Common myeloid progenitor, CD34-positive (primary cell): Measurements from ENCODE around the gene RBM47.
A peak's percentile ranks its signal among the peaks of the same experiment; 100 is the strongest.

ENCODE experiments used
- CTCF ChIA-PET: fragments of 350-600 bp; sonication (Branson Sonifier 250); formaldehyde crosslinking; loops from one replicate; lab custom pipeline; 2021; ENCODE audit warnings: antibody characterized with exemption; lab: Charles Lee
- POLR2A ChIA-PET: fragments of 350-600 bp; sonication (Branson Sonifier 250); formaldehyde crosslinking; loops from one replicate; lab custom pipeline; 2021; ENCODE audit warnings: antibody characterized with exemption; lab: Charles Lee
- DNase-seq, 3 donors: peaks; one replicate each; pipeline versions ENCODE4 v3.0.0 to v3.0.0-alpha.2; 2013
- H3K27ac ChIP-seq, 2 experiments: 1 replicate in 1 of 2; 2 replicates in 1 of 2; pipeline ENCODE4 v1.7.0; 2013; ENCODE audit warnings: inconsistent platforms in 2 of 2, low read length in 2 of 2, mild to moderate bottlenecking in 2 of 2, low read depth in 1 of 2, moderate library complexity in 1 of 2; ENCODE audit not compliant: severe bottlenecking in 2 of 2, insufficient read depth in 1 of 2, poor library complexity in 1 of 2
- H3K27me3 ChIP-seq, 5 experiments: replicated peaks in 2 of 5; 1 replicate in 3 of 5; 2 replicates in 2 of 5; pipeline versions ENCODE4 v1.6.1 to v1.7.0; 2013; ENCODE audit warnings: low read length in 4 of 5, mild to moderate bottlenecking in 2 of 5, moderate library complexity in 2 of 5, inconsistent platforms in 1 of 5; ENCODE audit not compliant: insufficient read depth in 5 of 5, control insufficient read depth in 4 of 5
- H3K36me3 ChIP-seq, 4 experiments: 1 replicate in 2 of 4; 2 replicates in 2 of 4; pipeline versions ENCODE4 v1.6.1 to v1.7.0; 2013; ENCODE audit warnings: low read length in 3 of 4, control low read depth in 1 of 4, mild to moderate bottlenecking in 1 of 4; ENCODE audit not compliant: control insufficient read depth in 4 of 4, insufficient read depth in 4 of 4
- H3K4me1 ChIP-seq, 4 experiments: 1 replicate in 3 of 4; 2 replicates in 1 of 4; pipeline versions ENCODE4 v1.6.1 to v1.7.1; 2013; ENCODE audit warnings: low read length in 3 of 4, mild to moderate bottlenecking in 3 of 4, control low read depth in 1 of 4, inconsistent platforms in 1 of 4, moderate library complexity in 1 of 4; ENCODE audit not compliant: control insufficient read depth in 4 of 4, insufficient read depth in 4 of 4; ENCODE audit errors: control extremely low read depth in 1 of 4
- H3K4me3 ChIP-seq, 7 experiments: 1 replicate in 4 of 7; 2 replicates in 3 of 7; pipeline versions ENCODE4 v1.5.1 to v1.7.0; 2013; ENCODE audit warnings: mild to moderate bottlenecking in 7 of 7, low read length in 6 of 7, moderate library complexity in 6 of 7, inconsistent platforms in 2 of 7, low read depth in 2 of 7, control low read depth in 1 of 7; ENCODE audit not compliant: insufficient read depth in 4 of 7, control insufficient read depth in 1 of 7; ENCODE audit errors: extremely low read depth in 1 of 7
- H3K9me3 ChIP-seq, 5 experiments: 1 replicate in 4 of 5; 2 replicates in 1 of 5; pipeline versions ENCODE4 v1.6.1 to v1.7.1; 2013; ENCODE audit warnings: low read length in 4 of 5, mild to moderate bottlenecking in 2 of 5, inconsistent platforms in 1 of 5, low read depth in 1 of 5, moderate library complexity in 1 of 5; ENCODE audit not compliant: control insufficient read depth in 4 of 5, insufficient read depth in 2 of 5; ENCODE audit errors: control extremely low read depth in 1 of 5
- WGBS: methylation state at CpG from one replicate; pipeline ENCODE4 v1.1.5; 2013; ENCODE audit not compliant: insufficient coverage; 5-methylcytosine and 5-hydroxymethylcytosine counted together

The RBM47 gene

DNA sequence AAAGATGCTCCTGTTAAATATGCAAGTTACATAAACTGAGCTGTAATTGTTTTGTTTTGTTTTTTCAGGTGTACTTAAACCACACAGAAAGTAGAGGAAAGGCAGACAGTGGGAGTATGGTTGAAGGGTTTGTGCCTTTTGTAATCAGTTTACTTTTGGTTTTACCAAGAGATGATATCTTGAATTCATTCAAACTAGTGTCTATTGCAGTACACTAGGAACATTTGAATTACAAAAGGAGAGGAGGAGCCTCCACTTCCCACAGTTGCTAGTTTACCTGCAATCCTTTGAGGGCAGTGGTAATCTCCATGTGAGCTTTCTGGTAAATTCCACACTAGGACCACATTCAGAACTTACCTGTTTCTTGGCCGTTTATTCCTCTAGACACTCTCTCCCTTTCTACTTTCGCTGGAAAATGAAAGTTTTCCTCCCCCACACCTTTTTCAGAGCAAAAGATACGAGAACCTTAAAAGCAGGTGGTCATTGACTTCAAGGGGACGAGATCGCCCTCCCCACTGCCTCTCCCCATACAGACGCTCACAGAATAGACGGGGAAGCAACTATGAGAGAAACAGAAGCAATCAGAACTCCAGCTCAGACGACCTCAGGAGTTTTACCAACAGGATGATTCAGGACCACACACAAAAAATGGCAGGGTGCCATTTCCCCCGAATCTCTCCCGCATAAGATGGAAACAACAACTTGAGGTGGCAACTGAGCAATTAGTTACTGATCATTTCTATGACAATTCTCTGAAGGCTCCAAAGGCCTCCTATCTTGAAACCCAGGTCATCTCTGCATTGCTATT is 3.3 kb downstream of the RBM47 start:
- POLR2A ChIA-PET, result no interaction called here
- CTCF ChIA-PET, result interaction anchor here (1.0 to 1.3 kb wide), 2 partner anchors 36 to 53 kb away, joined by 3 read pairs; no protein-coding TSS in a partner anchor
- no peak for DNase-seq

DNA sequence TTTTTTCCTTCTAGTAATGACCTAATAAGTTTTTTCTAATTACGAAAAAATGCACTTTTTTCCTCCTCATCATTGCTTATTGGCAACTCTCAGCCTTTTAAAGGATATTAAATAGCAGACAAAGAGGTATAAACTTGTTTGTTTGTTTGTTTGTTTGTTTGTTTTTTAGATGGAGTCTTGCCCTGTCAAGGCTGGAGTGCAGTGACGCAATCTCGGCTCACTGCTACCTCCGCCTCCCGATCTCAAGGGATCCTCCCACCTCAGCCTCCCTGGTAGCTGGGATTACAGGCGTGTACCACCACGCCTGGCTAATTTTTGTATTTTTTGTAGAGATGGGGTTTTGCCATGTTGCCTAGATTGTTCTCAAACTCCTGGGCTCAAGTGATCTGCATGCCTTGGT is 6.0 kb downstream of the RBM47 start:
- no peaks in the 10 kb centered on the region for H3K36me3 ChIP-seq
- H3K4me1 ChIP-seq, result peaks cover 0 to 39% (median 10%) of the 10 kb centered on the region in 4 experiments
- no peak overlapping the region for H3K27ac ChIP-seq
- no CpG with 5 or more reads among the region's 7 CpGs for WGBS
- H3K27me3 ChIP-seq, result peaks cover 0 to 23% (median 7%) of the 10 kb centered on the region in 5 experiments
- no peaks in the 10 kb centered on the region for H3K9me3 ChIP-seq
- ChIA-PET POLR2A (no interaction called here), CTCF (no interaction called here)
- no peak overlapping the region for H3K4me3 ChIP-seq
- no peak for DNase-seq

More for the DNA sequence above, 3.3 kb downstream of the RBM47 start:
- Histone ChIP-seq H3K9me3 (no peaks in the 10 kb centered on the region), H3K4me3 (no peak overlapping the region), H3K27me3 (peaks cover 0 to 31% (median 7%) of the 10 kb centered on the region in 5 experiments), H3K36me3 (no peaks in the 10 kb centered on the region), H3K4me1 (peaks cover 6 to 48% (median 25%) of the 10 kb centered on the region in 4 experiments), H3K27ac (no peak overlapping the region)
- WGBS, result 90% methylated on average over 9 of the region's 10 CpGs

DNA sequence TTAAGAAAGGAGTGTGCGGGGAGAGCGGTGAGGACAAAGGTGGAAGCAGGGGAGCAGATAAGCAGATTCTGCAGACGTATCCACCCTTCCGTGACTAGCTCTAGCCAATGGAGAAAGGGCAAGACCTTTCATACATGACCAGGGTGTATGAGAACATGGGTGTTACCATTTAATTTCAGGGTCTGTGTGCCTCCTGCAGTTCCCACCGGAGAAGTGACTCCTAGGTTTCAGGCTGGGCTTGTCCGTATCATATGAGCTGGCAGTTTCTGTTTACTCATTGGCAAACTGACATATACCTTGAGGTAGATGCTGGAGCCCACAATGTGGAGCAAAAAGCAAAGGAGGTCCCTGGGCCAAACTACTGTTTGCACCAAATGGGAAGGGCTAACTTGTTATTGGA is 6.8 kb downstream of the RBM47 start:
- no peak overlapping the region for H3K4me3 ChIP-seq
- H3K36me3 ChIP-seq, result no peaks in the 10 kb centered on the region
- H3K4me1 ChIP-seq, result peaks cover 0 to 39% (median 10%) of the 10 kb centered on the region in 4 experiments
- CTCF ChIA-PET, result no interaction called here
- H3K27ac ChIP-seq, result no peak overlapping the region
- DNase-seq, result no peak
- POLR2A ChIA-PET, result no interaction called here
- WGBS, result 97% methylated on average over 5 of the region's 6 CpGs
- peaks cover 0 to 17% (median 3%) of the 10 kb centered on the region in 5 experiments for H3K27me3 ChIP-seq
- H3K9me3 ChIP-seq, result no peaks in the 10 kb centered on the region

DNA sequence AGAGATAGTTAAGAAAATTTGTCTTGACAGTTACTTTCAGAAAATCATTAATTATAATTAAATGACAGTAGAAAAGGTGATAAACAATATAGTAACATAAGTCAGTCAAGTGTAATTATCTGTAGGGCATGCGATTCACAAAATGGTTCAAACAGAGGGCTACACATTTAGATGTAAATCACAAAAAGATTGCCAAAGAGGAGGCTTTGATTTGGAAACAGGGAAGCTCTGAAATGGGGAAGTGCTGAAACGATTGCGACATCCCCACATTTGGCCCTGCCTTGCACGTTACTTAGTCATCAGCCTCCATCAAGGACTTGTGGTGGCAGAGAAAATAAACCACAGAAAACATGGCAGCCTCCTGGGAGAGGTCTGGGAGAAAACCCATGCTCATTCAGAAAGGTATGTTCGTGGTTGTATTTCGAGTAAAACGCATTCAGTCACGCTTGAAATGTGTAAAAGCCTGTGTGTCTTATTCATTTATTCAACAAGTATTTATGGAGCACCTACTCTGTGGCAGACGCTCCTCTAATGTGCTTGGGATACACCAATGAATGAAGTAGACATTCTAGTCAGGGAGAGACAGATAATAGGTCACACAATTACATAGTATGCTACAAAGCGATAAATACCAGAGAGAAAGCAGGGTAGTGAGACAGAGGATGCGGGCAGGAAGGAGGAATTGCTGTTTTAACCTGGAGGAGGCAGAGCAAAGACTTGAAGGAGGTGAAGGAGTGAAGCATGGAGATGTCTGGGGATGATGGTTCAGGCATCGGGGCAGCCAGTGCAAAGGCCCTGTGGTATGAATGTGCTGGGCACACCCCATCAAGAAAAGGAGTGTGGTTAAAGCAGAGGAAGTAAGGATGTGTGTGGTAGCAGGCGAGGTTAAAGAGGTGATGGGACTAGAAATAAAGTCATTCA is 7.8 kb downstream of the RBM47 start:
- H3K27ac ChIP-seq, result no peak overlapping the region
- H3K4me3 ChIP-seq, result peak overlapping the region in 1 of 7 experiments; percentile 24
- ChIA-PET CTCF (interaction anchor here (1.1 to 1.5 kb wide), 3 partner anchors 9 to 296 kb away, joined by 3 to 4 read pairs (median 3); no protein-coding TSS in a partner anchor), POLR2A (no interaction called here)
- H3K27me3 ChIP-seq, result peaks cover 0 to 9% (median 1%) of the 10 kb centered on the region in 5 experiments
- WGBS, result 60% methylated on average over 7 of the region's 13 CpGs
- peaks cover 0 to 39% (median 10%) of the 10 kb centered on the region in 4 experiments for H3K4me1 ChIP-seq
- no peaks in the 10 kb centered on the region for H3K36me3 ChIP-seq
- H3K9me3 ChIP-seq, result no peaks in the 10 kb centered on the region
- DNase-seq, result peak; percentile 96 to 99 (median 99)

DNA sequence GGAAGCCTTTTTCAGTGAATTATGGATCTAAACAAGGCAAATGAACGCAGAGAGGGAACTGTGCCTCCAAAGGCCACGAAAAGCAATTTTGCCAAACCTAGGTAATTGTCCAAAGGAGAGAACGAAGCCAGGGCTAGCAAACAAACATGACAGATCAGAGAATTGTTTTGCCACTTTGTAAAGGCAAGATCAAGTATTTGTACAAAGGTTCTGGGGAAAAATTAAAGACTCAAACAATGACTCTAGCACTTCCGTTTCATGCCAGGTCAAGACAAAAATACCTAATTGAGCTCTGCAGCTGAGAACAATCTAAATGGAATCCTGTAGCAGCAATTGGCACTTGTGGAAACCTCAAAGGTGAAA is 8.5 kb downstream of the RBM47 start:
- Histone ChIP-seq H3K36me3 (no peaks in the 10 kb centered on the region), H3K4me3 (peak overlapping the region in 1 of 7 experiments; percentile 10), H3K27me3 (peaks cover 0 to 5% (median 0%) of the 10 kb centered on the region in 5 experiments), H3K4me1 (peaks cover 0 to 36% (median 10%) of the 10 kb centered on the region in 4 experiments), H3K9me3 (no peaks in the 10 kb centered on the region), H3K27ac (no peak overlapping the region)
- DNase-seq, result no peak
- POLR2A ChIA-PET, result no interaction called here
- CTCF ChIA-PET, result interaction anchor here (1.1 to 1.5 kb wide), 3 partner anchors 9 to 296 kb away, joined by 3 to 4 read pairs (median 3); no protein-coding TSS in a partner anchor
- 58% methylated on average over 4 of the region's 4 CpGs for WGBS

DNA sequence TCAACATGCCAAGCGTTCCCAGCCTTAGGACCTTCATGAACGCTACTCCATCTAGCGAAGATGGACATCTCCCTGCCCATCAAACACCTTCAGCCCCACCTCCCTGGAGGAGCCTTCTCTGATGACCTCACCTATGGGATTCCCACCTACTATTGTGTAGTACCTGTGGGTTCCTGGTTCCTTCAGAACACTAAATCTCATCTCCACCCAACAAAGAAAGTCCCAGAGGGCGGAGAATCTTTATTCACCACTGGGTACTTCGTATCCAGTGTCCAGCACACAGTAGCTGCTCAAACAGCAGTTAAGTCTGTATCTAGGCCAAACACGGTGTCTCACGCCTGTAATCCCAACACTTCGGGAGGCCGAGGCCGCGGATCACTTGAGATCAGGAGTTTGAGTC is 10.1 kb downstream of the RBM47 start:
- Histone ChIP-seq H3K27me3 (peaks cover 0 to 5% (median 0%) of the 10 kb centered on the region in 5 experiments), H3K4me1 (peaks cover 0 to 34% (median 10%) of the 10 kb centered on the region in 4 experiments), H3K4me3 (no peak overlapping the region), H3K9me3 (no peaks in the 10 kb centered on the region), H3K27ac (no peak overlapping the region), H3K36me3 (no peaks in the 10 kb centered on the region)
- no peak for DNase-seq
- over 99% methylated on average over 9 of the region's 11 CpGs for WGBS
- POLR2A ChIA-PET, result no interaction called here
- CTCF ChIA-PET, result no interaction called here
